Mucosa of descending colon (tissue), 3 donors: ENCODE measurements around the gene INO80D. TPM values are rescaled to one million over a fixed set of nuclear protein-coding genes. Genes with fewer than 3 reads are reported as not detected.

Experiments
- ATAC-seq: fragments of 200-7000 bp; cut with Tn5 transposase; one replicate; pipeline ENCODE4 v1.9.1; 2020; ENCODE audit warnings: mild to moderate bottlenecking, moderate library complexity
- DNase-seq, 3 donors: peaks; one replicate each; pipeline ENCODE4 v3.0.0-alpha.2; 2020
- H3K36me3 ChIP-seq: fragments of 200-600 bp; one replicate; pipeline ENCODE4 v1.8.0; 2021; ENCODE audit warnings: low read depth, mild to moderate bottlenecking
- H3K4me1 ChIP-seq: fragments of 200-600 bp; one replicate; pipeline ENCODE4 v1.8.0; 2021; ENCODE audit warnings: low read depth, mild to moderate bottlenecking
- H3K4me3 ChIP-seq: fragments of 200-600 bp; one replicate; pipeline ENCODE4 v1.8.0; 2021; ENCODE audit warnings: mild to moderate bottlenecking
- H3K9me3 ChIP-seq: fragments of 200-600 bp; one replicate; pipeline ENCODE4 v1.8.0; 2021; ENCODE audit warnings: mild to moderate bottlenecking
- intact Hi-C, 2 donors: fragments of 100-400 bp; cut with DNase I in 1 of 2; cut with micrococcal nuclease in 1 of 2; formaldehyde crosslinking; loops; one replicate each; pipeline versions ENCODE4 v1.11.0 to v1.11.1; 2022; cut with DNase I, micrococcal nuclease
- total RNA-seq, 3 donors: library from RNA; stranded (reverse); fragmentation: NEBNext Ultra II Directional in 2 of 3; extraction: Animal tissue kit (Norgen Biotek cat#: 25700) in 2 of 3; gene quantifications; one replicate each; pipeline versions ENCODE4 v1.2.1 to v1.2.4, GENCODE V29; 2021 to 2023
- TF ChIP-seq, protein P1 (sequence below): fragments of 200-600 bp; IDR thresholded peaks from one replicate; pipeline ENCODE4 v1.8.0; 2022; ENCODE audit warnings: antibody characterized with exemption, mild to moderate bottlenecking
- donor health status: DM: no; HTN: no; CAD: no; lungs with moderate emphysema.
- donor health status: DM: no; HTN: no; CAD: no.
- donor health status: DM: no; HTN: yes; CAD: no.

Gene INO80D
- total RNA-seq, 3 donors from 2014 or later, result 27.3 to 36.2 (median 30.8) TPM

DNA sequence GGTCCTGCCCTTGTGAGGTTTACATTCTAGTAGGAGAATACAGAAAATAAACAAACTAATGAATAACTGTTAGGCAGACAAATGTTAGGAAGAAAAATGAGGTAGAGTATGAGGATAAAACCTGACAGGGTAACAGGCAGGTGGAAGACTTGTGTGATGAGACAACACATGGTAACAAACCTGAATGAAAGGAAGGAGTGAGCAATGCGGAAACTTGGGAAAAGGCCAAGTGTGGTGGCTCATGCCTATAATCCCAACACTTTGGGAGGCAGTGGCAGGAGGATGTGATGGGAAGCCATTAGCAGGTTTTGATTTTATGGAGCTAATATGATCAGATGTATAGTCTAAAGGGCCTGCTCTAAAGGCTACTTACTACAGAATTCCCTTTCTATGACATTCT, 74.2 kb downstream of the INO80D start:
- no peaks in the 10 kb centered on the region for H3K4me1 ChIP-seq
- H3K9me3 ChIP-seq, result peaks cover 4% of the 10 kb centered on the region
- intact Hi-C loops, result no loop called here
- ATAC-seq (no peak), DNase-seq (no peak)
- H3K36me3 ChIP-seq, result peaks cover 3% of the 10 kb centered on the region
- no peak overlapping the region for H3K4me3 ChIP-seq
- TF ChIP-seq, protein P1, sequence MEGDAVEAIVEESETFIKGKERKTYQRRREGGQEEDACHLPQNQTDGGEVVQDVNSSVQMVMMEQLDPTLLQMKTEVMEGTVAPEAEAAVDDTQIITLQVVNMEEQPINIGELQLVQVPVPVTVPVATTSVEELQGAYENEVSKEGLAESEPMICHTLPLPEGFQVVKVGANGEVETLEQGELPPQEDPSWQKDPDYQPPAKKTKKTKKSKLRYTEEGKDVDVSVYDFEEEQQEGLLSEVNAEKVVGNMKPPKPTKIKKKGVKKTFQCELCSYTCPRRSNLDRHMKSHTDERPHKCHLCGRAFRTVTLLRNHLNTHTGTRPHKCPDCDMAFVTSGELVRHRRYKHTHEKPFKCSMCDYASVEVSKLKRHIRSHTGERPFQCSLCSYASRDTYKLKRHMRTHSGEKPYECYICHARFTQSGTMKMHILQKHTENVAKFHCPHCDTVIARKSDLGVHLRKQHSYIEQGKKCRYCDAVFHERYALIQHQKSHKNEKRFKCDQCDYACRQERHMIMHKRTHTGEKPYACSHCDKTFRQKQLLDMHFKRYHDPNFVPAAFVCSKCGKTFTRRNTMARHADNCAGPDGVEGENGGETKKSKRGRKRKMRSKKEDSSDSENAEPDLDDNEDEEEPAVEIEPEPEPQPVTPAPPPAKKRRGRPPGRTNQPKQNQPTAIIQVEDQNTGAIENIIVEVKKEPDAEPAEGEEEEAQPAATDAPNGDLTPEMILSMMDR, result no peak

DNA sequence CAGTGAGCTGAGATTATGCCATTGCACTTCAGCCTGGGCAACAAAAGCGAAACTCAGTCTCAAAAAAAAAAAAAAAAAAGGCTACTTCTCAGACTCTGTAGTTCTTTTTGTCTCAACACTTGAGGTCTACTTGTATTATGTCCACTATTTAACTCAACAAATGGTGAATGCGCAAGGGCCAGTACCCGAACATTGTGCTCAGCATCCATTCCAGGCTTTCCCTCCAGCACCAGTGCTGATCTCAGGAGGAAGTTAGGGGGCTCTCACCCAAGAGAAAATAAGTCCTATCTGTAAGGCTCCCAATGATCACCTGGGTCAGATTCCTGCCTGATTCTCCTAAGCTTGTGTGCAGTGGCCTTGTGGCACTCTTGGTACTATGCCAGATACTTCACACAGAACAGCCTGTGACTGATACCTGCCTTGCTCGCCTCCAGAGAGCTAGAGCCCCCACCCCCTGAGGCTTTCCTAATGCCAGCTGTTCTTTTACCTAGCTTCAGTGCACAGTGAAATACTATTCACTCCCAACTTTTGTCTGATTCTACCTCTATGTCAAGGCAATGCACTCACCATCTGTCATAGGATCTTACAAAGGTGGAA, 74.9 kb downstream of the INO80D start:
- ATAC-seq (no peak), DNase-seq (no peak)
- H3K4me1 ChIP-seq, result no peaks in the 10 kb centered on the region
- intact Hi-C loops, result no loop called here
- peaks cover 3% of the 10 kb centered on the region for H3K36me3 ChIP-seq
- H3K4me3 ChIP-seq, result no peak overlapping the region
- TF ChIP-seq, protein P1, result no peak
- H3K9me3 ChIP-seq, result peaks cover 4% of the 10 kb centered on the region

DNA sequence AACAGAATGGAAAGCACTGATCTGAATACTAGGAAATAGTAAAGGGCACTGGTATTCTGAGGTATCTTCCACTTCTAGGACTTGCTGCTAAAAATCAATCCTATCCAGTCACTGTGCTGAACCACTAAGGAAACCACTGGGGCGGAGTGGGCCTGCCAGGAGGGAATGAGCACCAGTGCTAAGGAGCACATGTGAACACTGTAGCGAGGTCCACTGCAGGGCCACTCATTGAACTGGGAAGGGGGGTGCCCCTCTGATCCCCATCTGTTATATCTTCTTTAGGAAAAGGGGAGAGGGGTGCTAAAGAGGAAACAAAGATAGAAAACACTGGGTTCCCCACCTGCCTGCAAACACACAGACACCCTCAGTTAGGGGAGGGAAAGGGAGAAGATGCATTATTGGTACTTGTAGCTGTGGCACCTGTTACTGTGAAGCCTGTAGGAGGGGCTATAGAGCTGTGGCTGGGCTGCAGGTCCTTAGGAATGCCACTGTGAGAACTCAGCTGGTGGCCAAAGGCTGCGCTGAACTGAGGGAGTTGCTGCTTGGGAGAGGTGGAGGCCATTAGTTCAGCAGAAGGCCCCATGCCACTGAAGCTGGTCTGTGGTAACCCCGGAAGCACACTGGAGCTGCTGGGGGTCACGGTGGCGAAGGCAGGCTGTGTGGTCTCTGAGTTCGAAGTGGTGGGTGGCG, 81.8 kb downstream of the INO80D start:
- H3K4me3 ChIP-seq, result no peak overlapping the region
- ATAC-seq (peak; percentile 88), DNase-seq (peak in 2 of 3 donors; percentile 46 to 55)
- no peaks in the 10 kb centered on the region for H3K9me3 ChIP-seq
- TF ChIP-seq, protein P1, result peak; percentile 19
- no peaks in the 10 kb centered on the region for H3K4me1 ChIP-seq
- intact Hi-C loops, result no loop called here
- H3K36me3 ChIP-seq, result no peaks in the 10 kb centered on the region

DNA sequence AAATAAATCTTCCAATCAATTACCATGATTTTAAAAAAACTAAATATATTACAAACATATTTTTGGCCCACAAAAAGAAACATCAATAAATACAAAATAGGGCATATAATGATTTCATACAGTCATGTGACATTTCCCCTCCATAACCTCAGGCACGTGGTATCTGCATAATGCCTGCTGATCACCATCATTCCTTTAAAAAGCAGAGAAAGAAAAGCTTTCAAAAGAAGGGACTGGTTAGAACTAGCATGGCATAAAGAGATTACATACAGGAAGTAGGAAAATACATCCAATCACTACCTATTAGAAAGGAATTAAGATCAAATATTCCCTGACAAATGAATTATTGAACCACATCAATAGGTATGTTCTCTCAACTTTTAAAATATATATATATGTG, 83.5 kb downstream of the INO80D start:
- intact Hi-C loops, result no loop called here
- Histone ChIP-seq H3K4me1 (no peaks in the 10 kb centered on the region), H3K9me3 (no peaks in the 10 kb centered on the region), H3K36me3 (no peaks in the 10 kb centered on the region), H3K4me3 (no peak overlapping the region)
- TF ChIP-seq, protein P1, result no peak
- ATAC-seq, result no peak
- no peak for DNase-seq

DNA sequence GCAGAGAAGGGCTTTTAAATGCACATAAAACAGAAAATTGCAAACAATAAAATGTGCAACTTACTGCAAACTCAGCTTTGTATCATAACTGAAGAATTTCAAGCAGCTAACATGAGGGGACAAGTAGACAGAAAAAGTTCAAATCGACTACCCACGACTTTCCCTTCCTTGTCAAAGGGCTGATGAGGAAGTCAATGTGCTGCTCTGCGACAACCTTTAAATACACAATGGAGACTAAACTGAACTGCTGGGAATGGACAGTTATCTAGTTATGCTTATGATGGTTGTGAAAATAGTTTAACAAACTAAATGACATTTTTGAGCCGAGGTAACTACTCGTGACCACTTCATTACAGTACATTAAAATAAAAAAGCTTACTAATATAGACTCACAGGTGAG, 84.1 kb downstream of the INO80D start:
- Histone ChIP-seq H3K4me3 (no peak overlapping the region), H3K36me3 (no peaks in the 10 kb centered on the region), H3K9me3 (no peaks in the 10 kb centered on the region), H3K4me1 (no peaks in the 10 kb centered on the region)
- intact Hi-C loops, result no loop called here
- TF ChIP-seq, protein P1, result no peak
- peak; percentile 42 for ATAC-seq
- DNase-seq, result no peak
